HL-60 (cell line): ENCODE results near the gene AZU1.

Experiments used
- GABPA ChIP-seq: IDR thresholded peaks from 2 replicates; pipeline ENCODE4 v1.6.1; 2012; ENCODE audit warnings: low read depth
- POLR2AphosphoS5 ChIP-seq: IDR thresholded peaks from 2 replicates; pipeline ENCODE4 v1.6.1; 2012; ENCODE audit warnings: low read depth
- TF ChIP-seq, protein P1 (sequence below): IDR thresholded peaks from one replicate; pipeline ENCODE4 v1.5.1; 2011; ENCODE audit warnings: low read length, control low read depth, inconsistent platforms; ENCODE audit not compliant: insufficient read depth
- TF ChIP-seq, protein P2 (sequence below): IDR thresholded peaks from 2 replicates; pipeline ENCODE4 v1.6.1; 2012; ENCODE audit warnings: low read depth; ENCODE audit not compliant: insufficient replicate concordance

DNA sequence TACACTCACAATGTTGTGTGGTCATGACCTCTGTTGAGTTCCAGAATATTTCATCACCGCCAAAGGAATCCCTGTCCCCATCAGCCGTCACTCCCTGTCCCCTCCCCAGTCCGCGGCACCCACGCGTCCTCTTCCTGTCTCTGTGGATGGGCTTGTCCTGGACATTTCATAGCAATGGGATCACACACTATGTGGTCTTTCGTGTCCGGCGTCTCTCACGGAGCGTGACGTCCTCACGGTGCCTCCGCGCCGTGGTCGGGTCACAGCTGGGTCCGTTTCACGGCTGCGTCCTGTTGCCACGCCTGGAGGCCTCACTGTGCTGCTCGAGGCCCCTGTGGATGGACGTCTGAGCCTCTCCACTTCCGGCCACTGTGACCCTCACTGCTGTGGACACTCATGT, 6.6 kb downstream of the AZU1 start:
- TF ChIP-seq, protein P1, sequence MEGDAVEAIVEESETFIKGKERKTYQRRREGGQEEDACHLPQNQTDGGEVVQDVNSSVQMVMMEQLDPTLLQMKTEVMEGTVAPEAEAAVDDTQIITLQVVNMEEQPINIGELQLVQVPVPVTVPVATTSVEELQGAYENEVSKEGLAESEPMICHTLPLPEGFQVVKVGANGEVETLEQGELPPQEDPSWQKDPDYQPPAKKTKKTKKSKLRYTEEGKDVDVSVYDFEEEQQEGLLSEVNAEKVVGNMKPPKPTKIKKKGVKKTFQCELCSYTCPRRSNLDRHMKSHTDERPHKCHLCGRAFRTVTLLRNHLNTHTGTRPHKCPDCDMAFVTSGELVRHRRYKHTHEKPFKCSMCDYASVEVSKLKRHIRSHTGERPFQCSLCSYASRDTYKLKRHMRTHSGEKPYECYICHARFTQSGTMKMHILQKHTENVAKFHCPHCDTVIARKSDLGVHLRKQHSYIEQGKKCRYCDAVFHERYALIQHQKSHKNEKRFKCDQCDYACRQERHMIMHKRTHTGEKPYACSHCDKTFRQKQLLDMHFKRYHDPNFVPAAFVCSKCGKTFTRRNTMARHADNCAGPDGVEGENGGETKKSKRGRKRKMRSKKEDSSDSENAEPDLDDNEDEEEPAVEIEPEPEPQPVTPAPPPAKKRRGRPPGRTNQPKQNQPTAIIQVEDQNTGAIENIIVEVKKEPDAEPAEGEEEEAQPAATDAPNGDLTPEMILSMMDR: no peak
- TF ChIP-seq, protein P2, sequence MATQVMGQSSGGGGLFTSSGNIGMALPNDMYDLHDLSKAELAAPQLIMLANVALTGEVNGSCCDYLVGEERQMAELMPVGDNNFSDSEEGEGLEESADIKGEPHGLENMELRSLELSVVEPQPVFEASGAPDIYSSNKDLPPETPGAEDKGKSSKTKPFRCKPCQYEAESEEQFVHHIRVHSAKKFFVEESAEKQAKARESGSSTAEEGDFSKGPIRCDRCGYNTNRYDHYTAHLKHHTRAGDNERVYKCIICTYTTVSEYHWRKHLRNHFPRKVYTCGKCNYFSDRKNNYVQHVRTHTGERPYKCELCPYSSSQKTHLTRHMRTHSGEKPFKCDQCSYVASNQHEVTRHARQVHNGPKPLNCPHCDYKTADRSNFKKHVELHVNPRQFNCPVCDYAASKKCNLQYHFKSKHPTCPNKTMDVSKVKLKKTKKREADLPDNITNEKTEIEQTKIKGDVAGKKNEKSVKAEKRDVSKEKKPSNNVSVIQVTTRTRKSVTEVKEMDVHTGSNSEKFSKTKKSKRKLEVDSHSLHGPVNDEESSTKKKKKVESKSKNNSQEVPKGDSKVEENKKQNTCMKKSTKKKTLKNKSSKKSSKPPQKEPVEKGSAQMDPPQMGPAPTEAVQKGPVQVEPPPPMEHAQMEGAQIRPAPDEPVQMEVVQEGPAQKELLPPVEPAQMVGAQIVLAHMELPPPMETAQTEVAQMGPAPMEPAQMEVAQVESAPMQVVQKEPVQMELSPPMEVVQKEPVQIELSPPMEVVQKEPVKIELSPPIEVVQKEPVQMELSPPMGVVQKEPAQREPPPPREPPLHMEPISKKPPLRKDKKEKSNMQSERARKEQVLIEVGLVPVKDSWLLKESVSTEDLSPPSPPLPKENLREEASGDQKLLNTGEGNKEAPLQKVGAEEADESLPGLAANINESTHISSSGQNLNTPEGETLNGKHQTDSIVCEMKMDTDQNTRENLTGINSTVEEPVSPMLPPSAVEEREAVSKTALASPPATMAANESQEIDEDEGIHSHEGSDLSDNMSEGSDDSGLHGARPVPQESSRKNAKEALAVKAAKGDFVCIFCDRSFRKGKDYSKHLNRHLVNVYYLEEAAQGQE: no peak
- no peak for TF ChIP-seq POLR2AphosphoS5
- no peak for TF ChIP-seq GABPA
